ENCODE measurements around the gene EPHB2. TPM values are rescaled to one million over a fixed set of nuclear protein-coding genes. Genes with fewer than 3 reads are reported as not detected.

Gene EPHB2
- total and polyA plus RNA-seq, 2 of the 13 experiments (the other 11 are each of a cell fraction or from before 2014, with no cell fraction given) = 0.03 to 0.11 TPM

DNA sequence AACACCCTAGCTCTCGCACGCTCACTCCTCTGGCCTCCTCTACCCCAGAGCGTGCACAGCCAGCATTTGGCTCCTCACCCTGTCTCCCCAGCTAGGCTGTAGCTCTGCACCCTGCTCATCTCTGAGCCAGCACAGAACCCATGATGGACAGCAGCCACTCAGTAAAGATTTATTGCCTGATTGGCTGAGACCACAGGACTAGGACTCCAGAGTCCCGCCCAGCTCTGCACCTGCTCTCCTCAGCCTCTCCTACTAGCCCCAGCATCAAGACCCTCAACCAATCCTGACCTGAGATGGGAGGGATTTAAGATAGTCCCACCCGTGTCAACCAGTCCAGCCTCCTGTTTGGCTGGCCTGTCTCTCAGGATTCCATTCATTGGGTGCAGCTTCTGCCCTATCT lies 48.3 kb upstream of the EPHB2 start:
- no peak for FAIRE-seq
- Histone ChIP-seq H3K27me3 (ENCODE audit: control insufficient read depth in 1 of 2, insufficient read depth in 2 of 2, low read length in 2 of 2) (no peaks in the 10 kb centered on the region; a peak in 3 of 5 replicates), H4K20me1 (ENCODE audit: insufficient read depth, low read length) (no peaks in the 10 kb centered on the region), H2AFZ (ENCODE audit: low read length) (no peak overlapping the region), H3K9ac (ENCODE audit: insufficient read depth, low read depth, low read length) (no peak overlapping the region), H3K4me1 (ENCODE audit: insufficient read depth, low read length) (no peaks in the 10 kb centered on the region), H3K4me3 (replicated peaks in 1 of 3; ENCODE audit: insufficient read depth in 1 of 3, low read depth in 2 of 3, low read length in 3 of 3) (no peak overlapping the region), H3K79me2 (ENCODE audit: insufficient read depth, low read length) (no peaks in the 10 kb centered on the region), H3K36me3 (replicated peaks in 1 of 2; ENCODE audit: control insufficient read depth in 1 of 2, insufficient read depth in 2 of 2, low read length in 2 of 2) (no peaks in the 10 kb centered on the region), H3K27ac (ENCODE audit: extremely low read length, insufficient read depth, low read length) (no peak overlapping the region), H3K9me3 (ENCODE audit: low read length) (no peaks in the 10 kb centered on the region), H3K4me2 (ENCODE audit: low read depth, low read length) (no peak overlapping the region)
- BruUV-seq (replicated peaks) = no TSS peak
- ChIA-PET POLR2A (no interaction called here), CTCF (ENCODE audit: low intra/inter-chr PET ratio, low total read pairs) (no interaction called here)
- DNase-seq (ENCODE audit: low spot score) = no peak
- peak; percentile 75 for ATAC-seq
- in situ Hi-C loops (cut with HindIII; ENCODE audit: extremely low pct_ligation_motif_present, low pct_unique_long_range_greater_than_20kb) (no loop called here), intact Hi-C loops (cut with micrococcal nuclease; ENCODE audit: unreplicated experiment) (no loop called here)
- WGBS (ENCODE audit: low lambda C conversion rate) = 65% methylated on average over 4 of the region's 5 CpGs
- no peak for TF ChIP-seq ZNF329 (CRISPR knock-in tag; IDR thresholded peaks at IDR 0.05; ENCODE audit: low read depth)
- TF ChIP-seq, protein P1, sequence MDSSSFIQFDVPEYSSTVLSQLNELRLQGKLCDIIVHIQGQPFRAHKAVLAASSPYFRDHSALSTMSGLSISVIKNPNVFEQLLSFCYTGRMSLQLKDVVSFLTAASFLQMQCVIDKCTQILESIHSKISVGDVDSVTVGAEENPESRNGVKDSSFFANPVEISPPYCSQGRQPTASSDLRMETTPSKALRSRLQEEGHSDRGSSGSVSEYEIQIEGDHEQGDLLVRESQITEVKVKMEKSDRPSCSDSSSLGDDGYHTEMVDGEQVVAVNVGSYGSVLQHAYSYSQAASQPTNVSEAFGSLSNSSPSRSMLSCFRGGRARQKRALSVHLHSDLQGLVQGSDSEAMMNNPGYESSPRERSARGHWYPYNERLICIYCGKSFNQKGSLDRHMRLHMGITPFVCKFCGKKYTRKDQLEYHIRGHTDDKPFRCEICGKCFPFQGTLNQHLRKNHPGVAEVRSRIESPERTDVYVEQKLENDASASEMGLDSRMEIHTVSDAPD (CRISPR knock-in tag; IDR thresholded peaks at IDR 0.05) = no peak
- TF ChIP-seq NFYC (CRISPR knock-in tag; IDR thresholded peaks at IDR 0.05) = peak; percentile 67
- peak; percentile 65 for TF ChIP-seq NFYB (CRISPR knock-in tag; IDR thresholded peaks at IDR 0.05)
- TF ChIP-seq, protein P2, sequence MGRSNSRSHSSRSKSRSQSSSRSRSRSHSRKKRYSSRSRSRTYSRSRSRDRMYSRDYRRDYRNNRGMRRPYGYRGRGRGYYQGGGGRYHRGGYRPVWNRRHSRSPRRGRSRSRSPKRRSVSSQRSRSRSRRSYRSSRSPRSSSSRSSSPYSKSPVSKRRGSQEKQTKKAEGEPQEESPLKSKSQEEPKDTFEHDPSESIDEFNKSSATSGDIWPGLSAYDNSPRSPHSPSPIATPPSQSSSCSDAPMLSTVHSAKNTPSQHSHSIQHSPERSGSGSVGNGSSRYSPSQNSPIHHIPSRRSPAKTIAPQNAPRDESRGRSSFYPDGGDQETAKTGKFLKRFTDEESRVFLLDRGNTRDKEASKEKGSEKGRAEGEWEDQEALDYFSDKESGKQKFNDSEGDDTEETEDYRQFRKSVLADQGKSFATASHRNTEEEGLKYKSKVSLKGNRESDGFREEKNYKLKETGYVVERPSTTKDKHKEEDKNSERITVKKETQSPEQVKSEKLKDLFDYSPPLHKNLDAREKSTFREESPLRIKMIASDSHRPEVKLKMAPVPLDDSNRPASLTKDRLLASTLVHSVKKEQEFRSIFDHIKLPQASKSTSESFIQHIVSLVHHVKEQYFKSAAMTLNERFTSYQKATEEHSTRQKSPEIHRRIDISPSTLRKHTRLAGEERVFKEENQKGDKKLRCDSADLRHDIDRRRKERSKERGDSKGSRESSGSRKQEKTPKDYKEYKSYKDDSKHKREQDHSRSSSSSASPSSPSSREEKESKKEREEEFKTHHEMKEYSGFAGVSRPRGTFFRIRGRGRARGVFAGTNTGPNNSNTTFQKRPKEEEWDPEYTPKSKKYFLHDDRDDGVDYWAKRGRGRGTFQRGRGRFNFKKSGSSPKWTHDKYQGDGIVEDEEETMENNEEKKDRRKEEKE (IDR thresholded peaks at IDR 0.05) = no peak
- TF ChIP-seq, protein P3, sequence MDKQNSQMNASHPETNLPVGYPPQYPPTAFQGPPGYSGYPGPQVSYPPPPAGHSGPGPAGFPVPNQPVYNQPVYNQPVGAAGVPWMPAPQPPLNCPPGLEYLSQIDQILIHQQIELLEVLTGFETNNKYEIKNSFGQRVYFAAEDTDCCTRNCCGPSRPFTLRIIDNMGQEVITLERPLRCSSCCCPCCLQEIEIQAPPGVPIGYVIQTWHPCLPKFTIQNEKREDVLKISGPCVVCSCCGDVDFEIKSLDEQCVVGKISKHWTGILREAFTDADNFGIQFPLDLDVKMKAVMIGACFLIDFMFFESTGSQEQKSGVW (CRISPR knock-in tag; IDR thresholded peaks at IDR 0.05; ENCODE audit: borderline replicate concordance) = no peak
- no peak for TF ChIP-seq ZFP36 (IDR thresholded peaks at IDR 0.05; ENCODE audit: borderline replicate concordance, low read depth, low read length, partially characterized antibody)

Data from HepG2 (cell line).